ENCODE results near the gene NRG3.
"Not testable (repeated sequence)": the region's sequence is repeated elsewhere in the genome, so short reads cannot be mapped to it uniquely, and the experiment has no call there.

The NRG3 gene

DNA sequence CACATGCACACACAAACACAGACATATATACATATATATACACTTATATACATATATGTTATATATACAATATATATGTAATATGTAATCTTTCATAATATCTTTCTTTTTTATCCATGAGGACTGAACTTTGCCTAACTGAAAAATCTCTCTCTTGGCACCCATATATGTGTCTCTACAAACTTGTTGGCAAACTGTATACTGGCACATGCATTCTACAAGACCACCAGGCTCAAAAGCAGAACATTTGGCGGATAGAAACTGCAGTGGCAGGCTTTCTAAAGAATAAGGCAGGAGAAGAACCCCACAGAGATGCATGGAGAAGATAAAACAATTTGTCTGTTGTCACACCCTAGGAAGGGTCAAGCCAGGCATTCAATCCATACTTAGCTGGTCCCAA is 165.3 kb downstream of the NRG3 start:
- no peaks in the 10 kb centered on the region for H3K4me1 ChIP-seq (ENCODE audit: control insufficient read depth, insufficient read depth, low read length)
- no peak overlapping the region for H3K4me2 ChIP-seq (ENCODE audit: low read length)
- no peak overlapping the region for H3K9ac ChIP-seq (ENCODE audit: low read depth, low read length)
- H3K9me3 ChIP-seq (replicated peaks; ENCODE audit: low read length): no peaks in the 10 kb centered on the region
- no peaks in the 10 kb centered on the region for H3K27me3 ChIP-seq (ENCODE audit: control insufficient read depth, insufficient read depth, low read length)
- no peak overlapping the region for H3K4me3 ChIP-seq (ENCODE audit: low read length)
- H3K36me3 ChIP-seq (ENCODE audit: insufficient read depth, low read length): no peaks in the 10 kb centered on the region

GRCh38 chr10:82041018-82041417 is 166.0 kb downstream of the NRG3 start:
- Histone ChIP-seq H3K36me3 (ENCODE audit: insufficient read depth, low read length) (no peaks in the 10 kb centered on the region), H3K27me3 (ENCODE audit: control insufficient read depth, insufficient read depth, low read length) (no peaks in the 10 kb centered on the region), H3K4me3 (ENCODE audit: low read length) (no peak overlapping the region), H3K4me2 (ENCODE audit: low read length) (no peak overlapping the region), H3K9me3 (replicated peaks; ENCODE audit: low read length) (no peaks in the 10 kb centered on the region), H3K9ac (ENCODE audit: low read depth, low read length) (no peak overlapping the region), H3K4me1 (ENCODE audit: control insufficient read depth, insufficient read depth, low read length) (no peaks in the 10 kb centered on the region)

DNA sequence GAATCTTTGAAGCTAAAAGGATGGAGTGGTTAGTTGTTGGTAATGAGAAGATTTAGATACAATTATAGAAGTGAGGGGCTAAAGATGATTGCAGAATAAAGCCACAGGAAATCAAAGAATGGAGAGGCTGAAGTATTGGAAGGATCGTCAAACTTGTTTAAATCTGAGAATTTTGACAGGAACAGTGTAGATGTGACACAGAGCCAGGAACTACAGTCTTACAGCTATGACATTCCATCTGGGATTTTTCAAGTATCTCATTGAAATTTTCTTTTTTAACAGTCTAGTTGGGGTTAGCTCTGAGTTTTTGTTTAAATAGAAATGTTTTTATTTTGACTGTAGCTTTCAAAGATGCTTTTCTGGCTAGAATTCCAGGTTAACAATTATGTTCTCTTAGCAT is 181.4 kb downstream of the NRG3 start:
- H3K4me3 ChIP-seq (ENCODE audit: low read length): no peak overlapping the region

GRCh38 chr10:82067192-82067591 is 192.2 kb downstream of the NRG3 start:
- H3K4me3 ChIP-seq (ENCODE audit: low read length); H3K4me1 ChIP-seq (ENCODE audit: control insufficient read depth, insufficient read depth, low read length); H3K27me3 ChIP-seq (ENCODE audit: control insufficient read depth, insufficient read depth, low read length); H3K4me2 ChIP-seq (ENCODE audit: low read length); H3K36me3 ChIP-seq (ENCODE audit: insufficient read depth, low read length); H3K9me3 ChIP-seq (replicated peaks; ENCODE audit: low read length); H3K9ac ChIP-seq (ENCODE audit: low read depth, low read length): not testable (repeated sequence)

More for the DNA sequence above, 181.4 kb downstream of the NRG3 start:
- no peaks in the 10 kb centered on the region for H3K36me3 ChIP-seq (ENCODE audit: insufficient read depth, low read length)
- H3K4me1 ChIP-seq (ENCODE audit: control insufficient read depth, insufficient read depth, low read length): no peaks in the 10 kb centered on the region
- H3K9me3 ChIP-seq (replicated peaks; ENCODE audit: low read length): peaks cover 9% of the 10 kb centered on the region
- no peak overlapping the region for H3K9ac ChIP-seq (ENCODE audit: low read depth, low read length)
- H3K4me2 ChIP-seq (ENCODE audit: low read length): no peak overlapping the region
- no peaks in the 10 kb centered on the region for H3K27me3 ChIP-seq (ENCODE audit: control insufficient read depth, insufficient read depth, low read length)

DNA sequence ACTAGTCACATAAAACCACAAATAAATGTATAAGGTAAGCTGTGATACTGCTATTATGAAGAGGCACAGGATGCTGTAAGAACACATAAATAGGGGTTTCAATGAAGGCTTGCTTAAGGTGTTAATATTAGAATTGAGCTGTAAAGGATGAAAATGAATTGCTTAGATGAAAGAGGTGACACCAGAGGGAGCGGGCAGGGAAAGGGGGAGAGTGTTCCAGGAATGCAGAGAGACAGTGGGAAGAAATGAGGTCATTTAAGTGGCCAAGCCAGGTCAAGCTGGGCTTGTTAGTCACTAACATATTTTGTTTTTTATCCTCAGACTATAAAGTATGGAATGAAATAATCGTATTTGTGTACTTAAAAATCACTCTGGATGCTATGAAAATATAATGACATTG is 193.5 kb downstream of the NRG3 start:
- Histone ChIP-seq H3K9me3 (replicated peaks; ENCODE audit: low read length) (peaks cover 5% of the 10 kb centered on the region), H3K27me3 (ENCODE audit: control insufficient read depth, insufficient read depth, low read length) (no peaks in the 10 kb centered on the region), H3K4me3 (ENCODE audit: low read length) (no peak overlapping the region), H3K9ac (ENCODE audit: low read depth, low read length) (no peak overlapping the region), H3K4me2 (ENCODE audit: low read length) (no peak overlapping the region), H3K4me1 (ENCODE audit: control insufficient read depth, insufficient read depth, low read length) (no peaks in the 10 kb centered on the region), H3K36me3 (ENCODE audit: insufficient read depth, low read length) (no peaks in the 10 kb centered on the region)

DNA sequence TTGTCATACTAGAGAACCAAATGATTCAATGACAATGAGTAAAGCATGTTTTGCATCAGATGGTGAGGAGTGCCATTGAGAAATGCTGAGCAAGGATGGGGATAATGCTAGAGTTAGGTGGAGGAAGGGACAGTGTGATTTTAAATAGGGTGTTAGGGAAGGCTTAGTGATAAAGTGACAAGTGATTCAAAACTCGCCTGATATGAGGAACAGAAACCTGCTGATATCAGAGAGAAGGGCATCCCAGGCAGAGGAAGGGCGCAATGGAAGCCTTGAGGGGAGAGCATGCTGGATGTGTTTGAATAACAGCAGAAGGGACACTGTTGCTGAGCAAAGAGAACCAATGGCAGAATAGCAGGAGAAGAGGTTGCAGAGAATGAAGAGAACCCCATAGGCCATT is 196.2 kb downstream of the NRG3 start:
- Histone ChIP-seq H3K36me3 (ENCODE audit: insufficient read depth, low read length) (no peaks in the 10 kb centered on the region), H3K4me2 (ENCODE audit: low read length) (no peak overlapping the region), H3K9ac (ENCODE audit: low read depth, low read length) (no peak overlapping the region), H3K4me3 (ENCODE audit: low read length) (no peak overlapping the region), H3K4me1 (ENCODE audit: control insufficient read depth, insufficient read depth, low read length) (no peaks in the 10 kb centered on the region), H3K9me3 (replicated peaks; ENCODE audit: low read length) (no peaks in the 10 kb centered on the region), H3K27me3 (ENCODE audit: control insufficient read depth, insufficient read depth, low read length) (no peaks in the 10 kb centered on the region)

DNA sequence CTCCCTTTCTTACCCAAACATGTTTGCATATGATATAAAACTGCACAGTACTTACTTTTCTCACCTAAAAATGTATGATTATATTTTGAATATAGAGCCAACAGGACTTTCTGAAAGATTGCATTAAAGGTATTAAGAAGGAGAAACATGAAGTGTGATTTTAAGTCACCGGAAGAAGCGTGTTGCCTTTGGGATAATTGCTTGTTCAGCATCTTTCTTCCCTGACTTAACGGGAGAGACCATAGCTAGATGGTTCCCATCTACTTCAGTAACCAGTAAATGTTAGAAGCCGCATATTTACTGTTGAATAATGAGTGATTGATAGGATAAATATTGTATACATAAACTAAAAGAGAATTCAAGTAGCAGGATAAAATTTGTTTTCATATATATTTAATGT is 197.1 kb downstream of the NRG3 start:
- no peaks in the 10 kb centered on the region for H3K9me3 ChIP-seq (replicated peaks; ENCODE audit: low read length)
- no peak overlapping the region for H3K9ac ChIP-seq (ENCODE audit: low read depth, low read length)
- no peaks in the 10 kb centered on the region for H3K36me3 ChIP-seq (ENCODE audit: insufficient read depth, low read length)
- H3K4me3 ChIP-seq (ENCODE audit: low read length): no peak overlapping the region
- no peak overlapping the region for H3K4me2 ChIP-seq (ENCODE audit: low read length)
- H3K4me1 ChIP-seq (ENCODE audit: control insufficient read depth, insufficient read depth, low read length): no peaks in the 10 kb centered on the region
- no peaks in the 10 kb centered on the region for H3K27me3 ChIP-seq (ENCODE audit: control insufficient read depth, insufficient read depth, low read length)

GRCh38 chr10:82075605-82076004 is 200.6 kb downstream of the NRG3 start:
- no peaks in the 10 kb centered on the region for H3K36me3 ChIP-seq (ENCODE audit: insufficient read depth, low read length)
- no peaks in the 10 kb centered on the region for H3K4me1 ChIP-seq (ENCODE audit: control insufficient read depth, insufficient read depth, low read length)
- no peak overlapping the region for H3K9ac ChIP-seq (ENCODE audit: low read depth, low read length)
- no peak overlapping the region for H3K4me2 ChIP-seq (ENCODE audit: low read length)
- no peaks in the 10 kb centered on the region for H3K27me3 ChIP-seq (ENCODE audit: control insufficient read depth, insufficient read depth, low read length)
- peaks cover 8% of the 10 kb centered on the region for H3K9me3 ChIP-seq (replicated peaks; ENCODE audit: low read length)
- no peak overlapping the region for H3K4me3 ChIP-seq (ENCODE audit: low read length)

DNA sequence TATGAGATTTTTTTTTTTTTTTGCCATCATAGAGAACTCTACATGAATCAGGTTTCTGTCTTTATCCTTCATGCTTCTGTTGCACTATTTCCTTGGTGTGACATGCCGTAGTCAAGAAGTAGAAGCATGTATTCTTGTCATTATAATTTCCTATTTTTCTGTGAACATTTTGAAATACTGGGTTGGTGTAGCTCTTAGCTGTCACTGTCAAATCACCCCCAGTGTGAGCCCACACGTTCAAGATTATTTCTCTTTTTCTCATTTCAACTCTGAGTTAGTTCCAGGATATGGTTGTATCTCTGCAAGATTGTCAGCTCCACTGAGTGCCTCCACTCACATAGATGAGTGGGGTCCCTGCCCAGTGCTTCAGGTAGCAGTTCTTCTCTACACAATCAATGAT is 209.5 kb downstream of the NRG3 start:
- H3K36me3 ChIP-seq (ENCODE audit: insufficient read depth, low read length): no peaks in the 10 kb centered on the region
- H3K27me3 ChIP-seq (ENCODE audit: control insufficient read depth, insufficient read depth, low read length): no peaks in the 10 kb centered on the region
- H3K9ac ChIP-seq (ENCODE audit: low read depth, low read length): no peak overlapping the region
- H3K4me2 ChIP-seq (ENCODE audit: low read length): no peak overlapping the region
- H3K4me3 ChIP-seq (ENCODE audit: low read length): no peak overlapping the region
- H3K9me3 ChIP-seq (replicated peaks; ENCODE audit: low read length): peaks cover 14% of the 10 kb centered on the region
- no peaks in the 10 kb centered on the region for H3K4me1 ChIP-seq (ENCODE audit: control insufficient read depth, insufficient read depth, low read length)

DNA sequence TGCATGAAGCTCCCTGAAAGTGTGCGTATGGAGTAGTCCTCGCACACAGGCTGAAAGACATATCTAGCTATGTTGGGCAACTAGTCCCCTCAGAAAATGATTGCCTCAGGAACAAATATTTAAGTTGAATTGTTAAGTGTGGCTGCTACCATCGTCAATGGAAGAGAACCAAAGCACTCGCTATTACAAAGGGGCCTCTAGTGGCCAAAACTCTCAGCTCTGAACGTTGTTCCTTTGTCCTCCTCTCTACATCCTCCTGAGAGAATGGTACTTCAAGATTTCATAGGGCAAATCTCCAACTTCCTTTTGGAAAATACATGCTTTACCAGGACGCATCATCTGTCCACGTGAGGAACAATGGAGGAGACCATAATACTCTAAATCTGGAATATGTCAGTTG is 209.9 kb downstream of the NRG3 start:
- Histone ChIP-seq H3K36me3 (ENCODE audit: insufficient read depth, low read length) (no peaks in the 10 kb centered on the region), H3K4me1 (ENCODE audit: control insufficient read depth, insufficient read depth, low read length) (no peaks in the 10 kb centered on the region), H3K4me2 (ENCODE audit: low read length) (no peak overlapping the region), H3K9me3 (replicated peaks; ENCODE audit: low read length) (peaks cover 13% of the 10 kb centered on the region), H3K27me3 (ENCODE audit: control insufficient read depth, insufficient read depth, low read length) (no peaks in the 10 kb centered on the region), H3K9ac (ENCODE audit: low read depth, low read length) (no peak overlapping the region), H3K4me3 (ENCODE audit: low read length) (no peak overlapping the region)

GRCh38 chr10:82089327-82089726 is 214.3 kb downstream of the NRG3 start:
- Histone ChIP-seq H3K27me3 (ENCODE audit: control insufficient read depth, insufficient read depth, low read length) (no peaks in the 10 kb centered on the region), H3K9ac (ENCODE audit: low read depth, low read length) (no peak overlapping the region), H3K4me1 (ENCODE audit: control insufficient read depth, insufficient read depth, low read length) (no peaks in the 10 kb centered on the region), H3K4me3 (ENCODE audit: low read length) (no peak overlapping the region), H3K36me3 (ENCODE audit: insufficient read depth, low read length) (no peaks in the 10 kb centered on the region), H3K9me3 (replicated peaks; ENCODE audit: low read length) (peaks cover 7% of the 10 kb centered on the region), H3K4me2 (ENCODE audit: low read length) (no peak overlapping the region)

DNA sequence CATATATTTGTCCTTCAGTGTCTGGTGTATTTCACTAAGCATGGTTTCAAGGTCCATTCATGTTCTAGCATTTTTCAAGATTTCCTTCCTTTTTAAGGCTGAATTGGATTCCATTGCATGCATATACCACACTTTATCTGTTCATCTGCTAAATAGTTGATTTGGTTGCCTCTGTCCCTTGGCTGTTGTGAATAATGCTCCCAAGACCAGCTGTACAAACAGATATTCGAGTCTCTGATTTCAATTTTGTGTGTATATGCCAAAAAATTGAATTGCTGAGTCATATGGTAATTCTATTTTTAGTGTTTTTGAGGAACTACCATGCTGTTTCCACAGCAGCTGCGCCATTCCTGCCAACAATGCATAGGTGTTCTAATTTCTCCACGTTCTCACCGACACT is 216.4 kb downstream of the NRG3 start:
- Histone ChIP-seq H3K27me3 (ENCODE audit: control insufficient read depth, insufficient read depth, low read length) (no peaks in the 10 kb centered on the region), H3K4me2 (ENCODE audit: low read length) (no peak overlapping the region), H3K4me3 (ENCODE audit: low read length) (no peak overlapping the region), H3K36me3 (ENCODE audit: insufficient read depth, low read length) (no peaks in the 10 kb centered on the region), H3K9me3 (replicated peaks; ENCODE audit: low read length) (peaks cover 10% of the 10 kb centered on the region), H3K4me1 (ENCODE audit: control insufficient read depth, insufficient read depth, low read length) (no peaks in the 10 kb centered on the region), H3K9ac (ENCODE audit: low read depth, low read length) (no peak overlapping the region)

All from skeletal muscle satellite cell (primary cell).